Peyer's patch (tissue), 4 donors: ENCODE results near the gene CACNB2. TPM values are rescaled to one million over a fixed set of nuclear protein-coding genes. Genes with fewer than 3 reads are reported as not detected.

ENCODE experiments used
- DNase-seq, 3 donors: peaks; one replicate each; pipeline ENCODE4 v3.0.0-alpha.2; 2017 to 2019
- H3K27ac ChIP-seq, 4 donors: fragments of 200-600 bp; sonication (generic); one replicate each; pipeline ENCODE4 v1.5.1; 2016 to 2019
- H3K27me3 ChIP-seq, 2 donors: fragments of 200-600 bp; sonication (generic); one replicate each; pipeline ENCODE4 v1.5.1; 2019
- H3K36me3 ChIP-seq, 3 donors: fragments of 200-600 bp; sonication (generic); one replicate each; pipeline ENCODE4 v1.5.1; 2016 to 2019
- H3K4me1 ChIP-seq, 4 donors: fragments of 200-600 bp; sonication (generic); one replicate each; pipeline ENCODE4 v1.5.1; 2016 to 2019
- H3K4me3 ChIP-seq, 4 donors: fragments of 200-600 bp; sonication (generic); 1 replicate in 3 of 4; 2 replicates in 1 of 4; pipeline ENCODE4 v1.5.1; 2016 to 2019; ENCODE audit warnings: mild to moderate bottlenecking in 1 of 4
- H3K9me3 ChIP-seq, 4 donors: fragments of 200-600 bp; sonication (generic); one replicate each; pipeline ENCODE4 v1.5.1; 2016 to 2019; ENCODE audit warnings: mild to moderate bottlenecking in 1 of 4
- CTCF ChIP-seq, 6 experiments: fragments of 450-650 bp in 4 of 6; fragments of 200-600 bp in 2 of 6; sonication (generic) in 1 of 6; IDR thresholded peaks; one replicate each; pipeline ENCODE4 v1.5.1; 2017 to 2019; ENCODE audit warnings: antibody characterized with exemption in 6 of 6, mild to moderate bottlenecking in 3 of 6, moderate library complexity in 1 of 6
- POLR2A ChIP-seq, 2 donors: fragments of 450-650 bp; IDR thresholded peaks; one replicate each; pipeline ENCODE4 v1.5.1; 2017; ENCODE audit warnings: antibody characterized with exemption in 2 of 2, mild to moderate bottlenecking in 2 of 2, moderate library complexity in 2 of 2
- total RNA-seq, 4 donors: library from RNA; depleted of rRNA; stranded (reverse); fragments of >200 nt; gene quantifications; one replicate each; pipeline ENCODE4 v1.1.0, GENCODE V29; 2016

Gene CACNB2
- total RNA-seq, 4 donors from 2014 or later: 35.4 to 80.8 (median 48.2) TPM

GRCh38 chr10:18516851-18517250 lies 376.6 kb downstream of the CACNB2 start:
- Histone ChIP-seq H3K27ac (no peak overlapping the region), H3K9me3 (no peaks in the 10 kb centered on the region), H3K27me3 (no peaks in the 10 kb centered on the region), H3K4me3 (no peak overlapping the region), H3K4me1 (no peaks in the 10 kb centered on the region), H3K36me3 (peaks cover 0 to 29% (median 0%) of the 10 kb centered on the region in 3 donors)
- no peak for DNase-seq
- TF ChIP-seq CTCF (IDR thresholded peaks at IDR 0.05) (no peak), POLR2A (IDR thresholded peaks at IDR 0.05) (no peak)

GRCh38 chr10:18523025-18523424 lies 382.8 kb downstream of the CACNB2 start:
- no peak for DNase-seq
- Histone ChIP-seq H3K36me3 (peaks cover 0 to 26% (median 0%) of the 10 kb centered on the region in 3 donors), H3K9me3 (no peaks in the 10 kb centered on the region), H3K27ac (no peak overlapping the region), H3K4me1 (no peaks in the 10 kb centered on the region), H3K4me3 (no peak overlapping the region), H3K27me3 (no peaks in the 10 kb centered on the region)
- TF ChIP-seq POLR2A (IDR thresholded peaks at IDR 0.05) (no peak), CTCF (IDR thresholded peaks at IDR 0.05) (no peak)

- Histone ChIP-seq H3K27ac (no peak overlapping the region), H3K36me3 (peaks cover 0 to 26% (median 0%) of the 10 kb centered on the region in 3 donors), H3K4me3 (no peak overlapping the region), H3K4me1 (no peaks in the 10 kb centered on the region), H3K27me3 (no peaks in the 10 kb centered on the region), H3K9me3 (no peaks in the 10 kb centered on the region)
- TF ChIP-seq CTCF (IDR thresholded peaks at IDR 0.05) (no peak), POLR2A (IDR thresholded peaks at IDR 0.05) (no peak)
- DNase-seq: no peak
Observed at GRCh38 chr10:18523858-18524257, 383.6 kb downstream of the CACNB2 start.

GRCh38 chr10:18527687-18528086 lies 387.5 kb downstream of the CACNB2 start:
- H3K4me3 ChIP-seq: no peak overlapping the region
- TF ChIP-seq POLR2A (IDR thresholded peaks at IDR 0.05): no peak
- no peak for TF ChIP-seq CTCF (IDR thresholded peaks at IDR 0.05)

GRCh38 chr10:18528292-18528691 lies 388.1 kb downstream of the CACNB2 start:
- TF ChIP-seq CTCF (IDR thresholded peaks at IDR 0.05) (no peak), POLR2A (IDR thresholded peaks at IDR 0.05) (no peak)
- Histone ChIP-seq H3K27ac (no peak overlapping the region), H3K4me1 (no peaks in the 10 kb centered on the region), H3K36me3 (peaks cover 0 to 11% (median 0%) of the 10 kb centered on the region in 3 donors), H3K9me3 (no peaks in the 10 kb centered on the region), H3K4me3 (no peak overlapping the region), H3K27me3 (no peaks in the 10 kb centered on the region)
- DNase-seq: no peak

More at GRCh38 chr10:18527687-18528086, 387.5 kb downstream of the CACNB2 start:
- H3K4me1 ChIP-seq: no peaks in the 10 kb centered on the region
- H3K27ac ChIP-seq: no peak overlapping the region
- no peaks in the 10 kb centered on the region for H3K9me3 ChIP-seq
- no peaks in the 10 kb centered on the region for H3K27me3 ChIP-seq
- DNase-seq: no peak
- H3K36me3 ChIP-seq: peaks cover 0 to 11% (median 0%) of the 10 kb centered on the region in 3 donors
